NCI-H524 (cell line): ENCODE measurements around the gene ATP8B4.
A peak's percentile ranks its signal among the peaks of the same experiment; 100 is the strongest.

Experiments used
- DNase-seq, 2 experiments: peaks; one replicate each; lab custom pipeline; 2025; lab: John Stamatoyannopoulos, UW

Gene ATP8B4

GRCh38 chr15:50061503-50061902, 57.5 kb downstream of the ATP8B4 start:
- DNase-seq: no peak

- no peak for DNase-seq
Measured at GRCh38 chr15:50059883-50060282, 59.1 kb downstream of the ATP8B4 start.

GRCh38 chr15:50059203-50059772, 59.7 kb downstream of the ATP8B4 start:
- no peak for DNase-seq

- no peak for DNase-seq
Measured at GRCh38 chr15:50057905-50058639, 61.0 kb downstream of the ATP8B4 start.

GRCh38 chr15:50057196-50057595, 61.8 kb downstream of the ATP8B4 start:
- no peak for DNase-seq

GRCh38 chr15:50055750-50056157, 63.3 kb downstream of the ATP8B4 start:
- no peak for DNase-seq

- DNase-seq: no peak
Measured at GRCh38 chr15:50055332-50055731, 63.7 kb downstream of the ATP8B4 start.

- no peak for DNase-seq
Measured at GRCh38 chr15:50053055-50053856, 65.8 kb downstream of the ATP8B4 start.

- peak; percentile 6 to 50 for DNase-seq
Measured at GRCh38 chr15:50051811-50052419, 67.1 kb downstream of the ATP8B4 start.

- DNase-seq: no peak
Measured at GRCh38 chr15:50050986-50051743, 67.9 kb downstream of the ATP8B4 start.

- DNase-seq: no peak
Measured at GRCh38 chr15:50049871-50050270, 69.2 kb downstream of the ATP8B4 start.

- no peak for DNase-seq
Measured at GRCh38 chr15:50046867-50047266, 72.2 kb downstream of the ATP8B4 start.

GRCh38 chr15:50046159-50046558, 72.9 kb downstream of the ATP8B4 start:
- DNase-seq: no peak

- DNase-seq: no peak
Measured at GRCh38 chr15:50044904-50045303, 74.1 kb downstream of the ATP8B4 start.

- DNase-seq: no peak
Measured at GRCh38 chr15:50044406-50044805, 74.6 kb downstream of the ATP8B4 start.

- DNase-seq: no peak
Measured at GRCh38 chr15:50042775-50043174, 76.3 kb downstream of the ATP8B4 start.

- no peak for DNase-seq
Measured at GRCh38 chr15:50030456-50030855, 88.6 kb downstream of the ATP8B4 start.

- DNase-seq: no peak
Measured at GRCh38 chr15:50028326-50028725, 90.7 kb downstream of the ATP8B4 start.

GRCh38 chr15:50024281-50024680, 94.8 kb downstream of the ATP8B4 start:
- DNase-seq: no peak

- no peak for DNase-seq
Measured at GRCh38 chr15:50018491-50018890, 100.5 kb downstream of the ATP8B4 start.

GRCh38 chr15:50017522-50017921, 101.5 kb downstream of the ATP8B4 start:
- no peak for DNase-seq

GRCh38 chr15:50016951-50017350, 102.1 kb downstream of the ATP8B4 start:
- no peak for DNase-seq
